ENCODE measurements around the gene ZSWIM3. TPM values are rescaled to one million over a fixed set of nuclear protein-coding genes. Genes with fewer than 3 reads are reported as not detected.

The ZSWIM3 gene
- total and polyA plus RNA-seq, 4 donors: 0.56 to 4.2 (median 2.3) TPM

DNA sequence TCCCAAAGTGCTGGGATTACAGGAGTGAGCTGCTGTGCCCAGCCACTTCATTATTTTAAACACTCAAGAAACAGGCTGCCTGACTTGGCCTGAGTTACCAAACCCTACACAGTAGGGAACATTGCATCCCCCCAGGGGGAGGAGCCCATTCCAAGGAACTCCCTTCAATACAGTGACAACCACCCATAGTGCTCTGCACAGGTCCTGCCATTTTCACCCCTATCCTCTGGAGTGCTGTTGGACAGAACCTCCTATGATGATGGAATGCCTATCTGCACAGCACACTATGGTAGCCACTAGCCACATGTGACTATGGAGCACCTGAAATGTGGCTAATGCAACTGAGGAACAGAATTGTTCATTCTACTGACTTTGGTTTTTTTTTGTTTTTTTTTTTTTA is 12.0 kb upstream of the ZSWIM3 start:
- no peaks in the 10 kb centered on the region for H3K4me1 ChIP-seq (ENCODE audit: control insufficient read depth in 4 of 4, insufficient read depth in 4 of 4, low read length in 3 of 4)
- H3K4me3 ChIP-seq (ENCODE audit: low read depth in 1 of 3, low read length in 3 of 3): no peak overlapping the region
- no peak overlapping the region for H3K27ac ChIP-seq (ENCODE audit: low read depth in 1 of 2, low read length in 2 of 2)
- no peaks in the 10 kb centered on the region for H3K27me3 ChIP-seq (ENCODE audit: control insufficient read depth in 4 of 4, insufficient read depth in 4 of 4, low read length in 3 of 4)
- no peak for DNase-seq (ENCODE audit: low spot score)
- TF ChIP-seq SP1 (IDR thresholded peaks at IDR 0.05) (no peak), GABPA (IDR thresholded peaks at IDR 0.05 in 1 of 2, conservative IDR thresholded peaks at IDR 0.05 in 1 of 2) (no peak), ZBTB33 (IDR thresholded peaks at IDR 0.05) (no peak), JUND (IDR thresholded peaks at IDR 0.05) (no peak)
- TF ChIP-seq, protein P1, sequence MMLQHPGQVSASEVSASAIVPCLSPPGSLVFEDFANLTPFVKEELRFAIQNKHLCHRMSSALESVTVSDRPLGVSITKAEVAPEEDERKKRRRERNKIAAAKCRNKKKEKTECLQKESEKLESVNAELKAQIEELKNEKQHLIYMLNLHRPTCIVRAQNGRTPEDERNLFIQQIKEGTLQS (IDR thresholded peaks at IDR 0.05): no peak
- H3K9me3 ChIP-seq (ENCODE audit: control insufficient read depth in 4 of 4, low read length in 3 of 4): no peaks in the 10 kb centered on the region
- H3K36me3 ChIP-seq (ENCODE audit: control insufficient read depth in 4 of 4, insufficient read depth in 3 of 4, low read depth in 1 of 4, low read length in 3 of 4): peaks cover 6 to 61% (median 36%) of the 10 kb centered on the region in 4 donors
- no peak overlapping the region for H3K9ac ChIP-seq (ENCODE audit: low read depth in 1 of 2, low read length in 2 of 2)

DNA sequence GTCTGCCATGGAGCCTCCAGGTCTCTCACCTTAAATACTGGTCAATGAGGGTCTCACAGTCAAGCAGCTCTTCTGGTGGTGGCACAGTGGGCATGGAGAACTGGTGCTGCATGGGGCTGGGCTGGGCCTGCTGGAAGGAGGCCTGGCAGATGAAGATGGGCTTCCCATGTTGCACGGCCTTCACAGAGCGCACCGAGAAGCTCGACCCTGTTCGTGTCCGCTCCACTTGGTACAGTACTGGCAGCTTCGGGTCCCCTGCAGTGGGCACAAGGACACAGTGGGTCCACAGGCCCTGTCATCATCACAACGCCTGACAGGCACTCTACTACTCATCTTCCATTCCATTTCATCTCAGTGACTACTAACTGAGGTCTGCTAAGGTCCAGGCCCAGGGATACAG is 9.0 kb upstream of the ZSWIM3 start:
- WGBS: 96% methylated on average over 8 of the region's 8 CpGs
- no peak for TF ChIP-seq FOXA2 (IDR thresholded peaks at IDR 0.05)
- TF ChIP-seq NR2F2 (IDR thresholded peaks at IDR 0.05): no peak
- TF ChIP-seq, protein P2, sequence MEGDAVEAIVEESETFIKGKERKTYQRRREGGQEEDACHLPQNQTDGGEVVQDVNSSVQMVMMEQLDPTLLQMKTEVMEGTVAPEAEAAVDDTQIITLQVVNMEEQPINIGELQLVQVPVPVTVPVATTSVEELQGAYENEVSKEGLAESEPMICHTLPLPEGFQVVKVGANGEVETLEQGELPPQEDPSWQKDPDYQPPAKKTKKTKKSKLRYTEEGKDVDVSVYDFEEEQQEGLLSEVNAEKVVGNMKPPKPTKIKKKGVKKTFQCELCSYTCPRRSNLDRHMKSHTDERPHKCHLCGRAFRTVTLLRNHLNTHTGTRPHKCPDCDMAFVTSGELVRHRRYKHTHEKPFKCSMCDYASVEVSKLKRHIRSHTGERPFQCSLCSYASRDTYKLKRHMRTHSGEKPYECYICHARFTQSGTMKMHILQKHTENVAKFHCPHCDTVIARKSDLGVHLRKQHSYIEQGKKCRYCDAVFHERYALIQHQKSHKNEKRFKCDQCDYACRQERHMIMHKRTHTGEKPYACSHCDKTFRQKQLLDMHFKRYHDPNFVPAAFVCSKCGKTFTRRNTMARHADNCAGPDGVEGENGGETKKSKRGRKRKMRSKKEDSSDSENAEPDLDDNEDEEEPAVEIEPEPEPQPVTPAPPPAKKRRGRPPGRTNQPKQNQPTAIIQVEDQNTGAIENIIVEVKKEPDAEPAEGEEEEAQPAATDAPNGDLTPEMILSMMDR (IDR thresholded peaks at IDR 0.05; ENCODE audit: low read depth, low read length, missing input control): no peak
- TF ChIP-seq SP1 (IDR thresholded peaks at IDR 0.05): no peak
- no peak for TF ChIP-seq FOXA1 (IDR thresholded peaks at IDR 0.05)
- no peak for TF ChIP-seq RAD21 (IDR thresholded peaks at IDR 0.05)
- no peak for TF ChIP-seq ZBTB33 (IDR thresholded peaks at IDR 0.05)
- no peak for TF ChIP-seq HNF4A (conservative IDR thresholded peaks at IDR 0.05)
- no peak for TF ChIP-seq TAF1 (conservative IDR thresholded peaks at IDR 0.05)
- no peak for TF ChIP-seq EGR1 (IDR thresholded peaks at IDR 0.05; ENCODE audit: low read depth in 2 of 2)
- no peak for TF ChIP-seq GABPA (IDR thresholded peaks at IDR 0.05 in 1 of 2, conservative IDR thresholded peaks at IDR 0.05 in 1 of 2)
- TF ChIP-seq RXRA (IDR thresholded peaks at IDR 0.05): no peak
- TF ChIP-seq, protein P3, sequence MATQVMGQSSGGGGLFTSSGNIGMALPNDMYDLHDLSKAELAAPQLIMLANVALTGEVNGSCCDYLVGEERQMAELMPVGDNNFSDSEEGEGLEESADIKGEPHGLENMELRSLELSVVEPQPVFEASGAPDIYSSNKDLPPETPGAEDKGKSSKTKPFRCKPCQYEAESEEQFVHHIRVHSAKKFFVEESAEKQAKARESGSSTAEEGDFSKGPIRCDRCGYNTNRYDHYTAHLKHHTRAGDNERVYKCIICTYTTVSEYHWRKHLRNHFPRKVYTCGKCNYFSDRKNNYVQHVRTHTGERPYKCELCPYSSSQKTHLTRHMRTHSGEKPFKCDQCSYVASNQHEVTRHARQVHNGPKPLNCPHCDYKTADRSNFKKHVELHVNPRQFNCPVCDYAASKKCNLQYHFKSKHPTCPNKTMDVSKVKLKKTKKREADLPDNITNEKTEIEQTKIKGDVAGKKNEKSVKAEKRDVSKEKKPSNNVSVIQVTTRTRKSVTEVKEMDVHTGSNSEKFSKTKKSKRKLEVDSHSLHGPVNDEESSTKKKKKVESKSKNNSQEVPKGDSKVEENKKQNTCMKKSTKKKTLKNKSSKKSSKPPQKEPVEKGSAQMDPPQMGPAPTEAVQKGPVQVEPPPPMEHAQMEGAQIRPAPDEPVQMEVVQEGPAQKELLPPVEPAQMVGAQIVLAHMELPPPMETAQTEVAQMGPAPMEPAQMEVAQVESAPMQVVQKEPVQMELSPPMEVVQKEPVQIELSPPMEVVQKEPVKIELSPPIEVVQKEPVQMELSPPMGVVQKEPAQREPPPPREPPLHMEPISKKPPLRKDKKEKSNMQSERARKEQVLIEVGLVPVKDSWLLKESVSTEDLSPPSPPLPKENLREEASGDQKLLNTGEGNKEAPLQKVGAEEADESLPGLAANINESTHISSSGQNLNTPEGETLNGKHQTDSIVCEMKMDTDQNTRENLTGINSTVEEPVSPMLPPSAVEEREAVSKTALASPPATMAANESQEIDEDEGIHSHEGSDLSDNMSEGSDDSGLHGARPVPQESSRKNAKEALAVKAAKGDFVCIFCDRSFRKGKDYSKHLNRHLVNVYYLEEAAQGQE (IDR thresholded peaks at IDR 0.05): no peak
- no peak for TF ChIP-seq JUND (IDR thresholded peaks at IDR 0.05)
- H3K27ac ChIP-seq (ENCODE audit: low read depth in 1 of 2, low read length in 2 of 2): no peak overlapping the region
- no peak overlapping the region for H3K9ac ChIP-seq (ENCODE audit: low read depth in 1 of 2, low read length in 2 of 2)
- H3K4me3 ChIP-seq (ENCODE audit: low read depth in 1 of 3, low read length in 3 of 3): no peak overlapping the region
- no peaks in the 10 kb centered on the region for H3K27me3 ChIP-seq (ENCODE audit: control insufficient read depth in 4 of 4, insufficient read depth in 4 of 4, low read length in 3 of 4)
- no peaks in the 10 kb centered on the region for H3K9me3 ChIP-seq (ENCODE audit: control insufficient read depth in 4 of 4, low read length in 3 of 4)
- peaks cover 6 to 47% (median 29%) of the 10 kb centered on the region in 4 donors for H3K36me3 ChIP-seq (ENCODE audit: control insufficient read depth in 4 of 4, insufficient read depth in 3 of 4, low read depth in 1 of 4, low read length in 3 of 4)
- no peaks in the 10 kb centered on the region for H3K4me1 ChIP-seq (ENCODE audit: control insufficient read depth in 4 of 4, insufficient read depth in 4 of 4, low read length in 3 of 4)
- no peak for DNase-seq (ENCODE audit: low spot score)

All from liver (tissue), 9 donors.